HG03571 (cell line): Measurements from ENCODE around the gene CCDC83.
"Not testable (repeated sequence)": the region's sequence is repeated elsewhere in the genome, so short reads cannot be mapped to it uniquely, and the experiment has no call there.

Experiments
- ATAC-seq: cut with Tn5 transposase; IDR thresholded peaks from one replicate; pipeline ENCODE4 v1.9.1; 2021; ENCODE audit not compliant: unreplicated experiment

The CCDC83 gene

GRCh38 chr11:85939099-85940015, 84.2 kb downstream of the CCDC83 start:
- ATAC-seq: no peak

DNA sequence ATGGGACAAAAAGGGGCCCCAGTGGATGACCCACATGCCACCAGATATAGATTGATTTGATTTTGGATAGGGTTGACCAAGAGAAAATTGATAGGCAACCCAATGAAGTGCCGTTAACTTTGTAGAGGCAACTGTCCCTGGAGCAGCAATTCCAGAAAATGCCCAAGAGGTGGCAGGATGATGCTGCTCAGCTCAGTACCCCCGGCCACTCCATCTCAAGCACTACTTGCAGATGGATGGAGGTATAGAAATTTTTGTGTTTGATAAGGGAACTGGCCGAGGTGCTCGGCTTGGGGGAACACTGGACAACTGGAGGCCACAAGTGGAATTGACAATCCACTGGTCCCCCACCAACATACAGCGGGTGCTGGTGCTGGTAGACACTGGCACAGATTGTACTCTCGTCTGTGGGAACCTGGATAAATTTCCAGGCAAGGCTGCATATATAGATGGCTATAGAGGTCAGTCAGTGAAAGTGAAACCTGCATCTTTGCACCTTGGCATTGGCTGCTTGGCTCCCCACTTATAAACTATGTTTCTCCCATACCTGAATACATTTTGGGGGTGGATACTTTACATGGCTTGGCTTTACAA, 86.3 kb downstream of the CCDC83 start:
- ATAC-seq: no peak

GRCh38 chr11:85945296-85945695, 90.1 kb downstream of the CCDC83 start:
- ATAC-seq: no peak

DNA sequence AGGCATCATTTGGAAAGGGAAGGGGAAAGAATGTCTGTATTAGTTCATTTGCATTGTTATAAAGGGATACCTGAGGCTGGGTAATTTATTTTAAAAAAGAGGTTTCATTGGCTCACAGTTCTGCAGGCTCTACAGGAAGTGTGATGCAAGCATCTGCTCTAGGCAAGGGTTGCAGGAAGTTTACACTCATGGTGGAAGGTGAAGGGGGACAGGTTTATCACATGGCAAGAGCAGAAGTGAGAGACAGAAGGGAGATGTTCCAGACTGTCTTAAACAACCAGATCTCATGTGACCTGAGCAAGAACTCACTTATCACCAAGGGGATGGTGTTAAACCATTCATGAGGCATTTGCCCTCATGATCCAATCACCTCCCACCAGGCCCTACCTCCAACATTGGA, 90.6 kb downstream of the CCDC83 start:
- no peak for ATAC-seq

- ATAC-seq: no peak
Observed at GRCh38 chr11:85946221-85946620, 91.0 kb downstream of the CCDC83 start.

- ATAC-seq: no peak
Observed at GRCh38 chr11:85947431-85948272, 92.5 kb downstream of the CCDC83 start.

DNA sequence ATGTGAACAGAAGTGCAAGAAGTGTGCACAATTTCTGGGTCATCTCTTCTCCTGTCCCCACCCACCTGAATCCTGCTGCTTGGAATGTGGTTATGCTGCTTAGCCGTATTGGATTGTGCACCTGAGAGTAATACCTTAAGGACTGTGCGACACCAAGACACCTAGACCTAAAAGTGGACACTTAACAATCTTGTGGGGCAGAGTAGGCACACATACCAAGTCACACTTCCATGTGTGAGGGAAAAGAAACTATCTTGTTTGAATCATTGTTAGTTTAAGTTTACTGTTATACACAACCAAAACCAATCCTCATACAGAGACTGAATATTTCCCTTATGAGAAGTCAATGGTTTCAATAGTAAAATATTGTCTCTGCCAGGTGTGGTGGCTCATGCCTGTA, 93.7 kb downstream of the CCDC83 start:
- ATAC-seq: no peak

DNA sequence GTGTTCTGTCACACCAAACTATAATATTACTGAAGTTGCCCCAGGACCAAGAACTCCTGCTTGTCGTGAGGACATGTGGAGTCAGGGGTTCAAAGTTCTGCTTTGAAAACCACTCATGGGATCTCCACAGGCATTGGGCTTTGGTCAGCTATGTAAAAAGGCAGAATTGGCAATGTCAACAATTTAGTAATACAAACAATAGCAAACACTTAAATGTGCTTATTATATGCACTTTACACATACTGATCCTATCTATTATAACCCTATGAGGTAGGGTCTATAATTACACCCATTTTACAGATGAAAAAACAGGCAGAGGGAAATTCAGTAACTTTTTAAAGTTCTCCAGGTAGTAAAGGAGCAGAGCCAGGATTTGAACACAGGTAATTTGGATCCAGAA, 94.6 kb downstream of the CCDC83 start:
- no peak for ATAC-seq

- ATAC-seq: no peak
Observed at GRCh38 chr11:85950317-85951048, 95.3 kb downstream of the CCDC83 start.

GRCh38 chr11:85951049-85951405, 95.8 kb downstream of the CCDC83 start:
- no peak for ATAC-seq

DNA sequence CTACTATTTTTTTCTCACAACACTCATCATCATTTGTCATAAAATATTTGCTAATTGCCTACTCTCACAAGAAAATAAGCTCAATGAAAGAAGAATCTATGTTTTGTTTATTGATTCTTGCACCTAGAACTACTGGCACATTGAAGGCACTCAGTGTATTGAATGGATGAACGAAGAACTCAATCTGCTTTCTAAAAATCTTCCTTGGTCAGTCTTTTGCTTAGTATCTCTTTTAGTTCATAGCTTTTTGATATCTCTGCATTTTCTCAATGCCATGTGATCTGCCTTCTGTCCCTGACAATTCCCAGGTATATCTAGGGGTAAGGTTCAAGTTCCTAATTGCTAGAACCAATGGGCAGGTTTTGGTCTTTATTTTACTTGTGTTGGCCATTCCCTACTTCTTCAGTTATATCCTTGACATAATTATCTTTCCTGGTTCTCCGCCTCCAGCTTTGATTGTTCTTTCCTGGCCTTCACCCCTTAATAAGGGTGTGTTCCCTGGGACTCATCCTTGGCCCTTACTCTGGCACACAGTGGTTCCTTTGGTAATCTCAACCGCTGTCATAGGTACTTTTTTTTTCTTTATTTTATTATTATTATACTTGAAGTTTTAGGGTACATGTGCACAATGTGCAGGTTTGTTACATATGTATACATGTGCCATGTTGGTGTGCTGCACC, 96.4 kb downstream of the CCDC83 start:
- ATAC-seq: no peak

DNA sequence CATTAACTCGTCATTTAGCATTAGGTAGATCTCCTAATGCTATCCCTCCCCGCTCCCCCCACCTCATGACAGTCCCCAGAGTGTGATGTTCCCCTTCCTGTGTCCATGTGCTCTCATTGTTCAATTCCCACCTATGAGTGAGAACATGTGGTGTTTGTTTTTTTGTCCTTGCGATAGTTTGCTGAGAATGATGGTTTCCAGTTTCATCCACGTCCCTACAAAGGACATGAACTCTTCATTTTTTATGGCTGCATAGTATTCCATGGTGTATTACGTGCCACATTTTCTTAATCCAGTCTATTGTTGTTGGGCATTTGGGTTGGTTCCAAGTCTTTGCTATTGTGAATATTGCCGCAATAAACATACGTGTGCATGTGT, 96.9 kb downstream of the CCDC83 start:
- ATAC-seq: not testable (repeated sequence)

DNA sequence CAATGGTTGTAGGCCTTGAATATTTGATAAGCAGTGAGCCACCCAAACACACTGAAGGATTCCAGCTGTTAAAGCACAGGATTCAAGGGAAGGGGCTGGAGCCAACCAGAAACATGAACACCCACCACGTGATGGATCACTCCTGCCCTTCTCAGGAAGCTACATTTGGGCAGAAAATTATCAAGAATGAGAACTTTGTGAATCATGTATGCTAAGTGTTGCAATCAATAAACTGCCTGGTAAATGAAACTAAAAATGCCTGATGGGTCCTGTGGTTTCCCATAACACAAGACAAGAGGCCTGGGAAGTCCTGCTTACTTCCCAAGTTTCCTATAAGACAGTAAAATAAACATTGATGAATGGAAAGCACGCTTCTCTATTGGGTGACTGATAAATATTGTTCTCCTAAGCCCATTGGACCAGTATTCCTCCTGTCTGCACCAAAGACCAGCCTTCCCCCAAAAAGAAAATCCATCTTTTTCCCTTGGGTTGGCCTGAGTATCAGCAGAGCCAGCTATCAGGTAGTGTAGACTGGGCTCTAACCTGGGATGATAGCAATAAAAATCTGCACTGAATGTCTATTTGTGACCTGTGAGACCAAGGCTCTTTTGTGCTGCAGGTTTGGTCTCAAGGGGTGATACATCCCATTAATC, 98.4 kb downstream of the CCDC83 start:
- no peak for ATAC-seq

GRCh38 chr11:85955531-85955930, 100.3 kb downstream of the CCDC83 start:
- ATAC-seq: no peak

DNA sequence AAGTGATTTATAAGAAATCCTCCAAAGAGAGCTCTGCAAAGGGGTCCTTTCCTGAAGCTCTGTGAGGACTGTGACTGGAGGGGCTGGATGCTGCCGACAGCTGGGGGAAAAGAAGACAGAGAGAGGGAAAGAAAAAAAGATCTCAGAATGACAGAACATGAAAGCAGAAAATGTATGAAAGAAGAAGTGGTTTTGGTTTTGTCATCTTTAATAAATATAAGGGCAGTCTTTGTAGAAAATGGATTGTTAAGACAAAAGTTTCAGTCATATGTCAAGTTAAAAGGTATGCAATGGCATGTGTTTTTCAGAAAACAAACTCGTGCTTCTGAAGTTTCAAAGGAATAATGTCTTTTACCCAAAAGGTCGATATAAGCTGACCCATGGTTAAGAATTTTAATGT, 105.5 kb downstream of the CCDC83 start:
- no peak for ATAC-seq

DNA sequence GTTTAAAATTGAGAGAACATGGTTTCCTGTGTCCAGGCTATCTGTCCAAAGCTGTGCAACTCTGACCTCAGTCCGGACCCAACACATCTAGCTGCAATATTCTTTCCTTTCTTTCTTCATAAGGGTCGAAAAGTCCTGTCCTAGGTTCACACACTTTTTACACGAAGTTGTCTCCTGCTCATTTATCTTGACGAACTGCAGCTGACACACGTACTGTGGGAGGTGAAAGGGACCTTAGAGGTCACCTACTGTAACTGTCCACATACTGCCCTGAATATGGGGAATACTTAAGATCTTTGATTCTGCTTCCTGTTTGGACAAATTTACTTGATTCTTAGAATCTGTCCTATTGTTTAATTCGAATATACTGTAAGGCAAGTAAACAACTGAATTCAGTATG, 105.9 kb downstream of the CCDC83 start:
- ATAC-seq: no peak

DNA sequence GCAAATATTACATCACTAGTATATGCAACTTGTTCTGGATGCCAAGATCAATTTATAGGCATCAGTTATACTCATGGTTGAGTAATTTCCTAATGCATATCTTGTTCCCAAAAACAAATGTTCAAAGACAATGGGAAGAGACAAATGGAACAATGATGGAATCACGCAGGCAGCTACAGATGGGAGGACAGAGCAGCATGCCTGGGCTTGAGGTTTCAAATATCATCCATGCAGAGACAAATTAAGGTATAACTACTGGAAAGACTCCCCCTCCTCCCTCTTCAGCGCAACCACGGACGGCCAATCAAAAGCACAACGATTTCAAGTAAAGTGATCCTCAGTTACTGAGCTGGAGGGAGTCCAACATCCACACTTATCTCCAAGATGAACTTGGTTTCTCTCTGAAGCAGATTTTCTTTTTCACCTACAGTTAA, 106.8 kb downstream of the CCDC83 start:
- ATAC-seq: no peak

DNA sequence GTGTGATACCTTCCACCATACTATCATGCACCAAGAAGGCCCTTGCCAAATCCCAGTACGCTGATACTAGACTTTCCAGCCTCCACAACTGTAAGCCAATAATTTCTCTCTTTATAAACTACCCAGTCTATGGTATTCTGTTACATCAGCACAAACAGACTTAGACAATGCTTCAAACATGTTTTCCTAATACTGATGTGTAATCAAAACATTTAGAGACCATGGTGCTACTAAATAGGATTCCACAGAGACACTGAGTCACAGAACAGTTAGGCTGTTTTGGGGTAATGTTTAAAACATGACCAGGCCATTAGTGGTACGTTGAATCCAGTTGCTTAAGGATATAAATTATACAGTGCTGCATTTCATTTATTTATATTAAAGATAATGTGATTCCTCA, 110.0 kb downstream of the CCDC83 start:
- ATAC-seq: no peak

- ATAC-seq: no peak
Observed at GRCh38 chr11:85967457-85967856, 112.3 kb downstream of the CCDC83 start.
